ENCODE results near the gene GASK1B. TPM values are rescaled to one million over a fixed set of nuclear protein-coding genes. Genes with fewer than 3 reads are reported as not detected.

The GASK1B gene
- total and polyA plus RNA-seq, 2 of the 13 experiments (the other 11 are each of a cell fraction or from before 2014, with no cell fraction given), result 29.1 to 40.4 TPM

DNA sequence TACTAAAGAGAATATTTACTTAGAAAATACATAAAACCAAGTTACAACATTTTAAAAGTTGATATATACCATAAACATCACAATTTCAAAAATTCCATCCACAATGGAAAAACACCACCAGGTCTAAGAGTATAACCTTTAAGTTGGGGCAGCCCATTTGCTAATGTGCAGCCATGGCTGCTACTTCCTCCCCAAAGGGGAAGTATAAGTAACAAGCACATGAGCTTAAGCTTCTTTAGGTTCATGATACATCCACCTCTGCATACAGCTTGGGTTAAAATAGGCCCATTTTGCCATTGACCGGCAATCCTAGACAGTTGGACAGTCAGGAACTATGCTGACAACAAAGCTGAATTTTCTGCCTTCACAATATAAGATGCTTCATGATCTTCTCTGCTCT is 16.6 kb upstream of the GASK1B start:
- Histone ChIP-seq H3K9ac (ENCODE audit: insufficient read depth, low read depth, low read length) (no peak overlapping the region), H3K9me3 (ENCODE audit: low read length) (no peaks in the 10 kb centered on the region), H3K4me3 (replicated peaks in 1 of 3; ENCODE audit: insufficient read depth in 1 of 3, low read depth in 2 of 3, low read length in 3 of 3) (no peak overlapping the region), H3K27me3 (ENCODE audit: control insufficient read depth in 1 of 2, insufficient read depth in 2 of 2, low read length in 2 of 2) (no peaks in the 10 kb centered on the region), H3K79me2 (ENCODE audit: insufficient read depth, low read length) (no peaks in the 10 kb centered on the region), H3K4me1 (ENCODE audit: insufficient read depth, low read length) (no peaks in the 10 kb centered on the region), H3K36me3 (replicated peaks in 1 of 2; ENCODE audit: control insufficient read depth in 1 of 2, insufficient read depth in 2 of 2, low read length in 2 of 2) (peaks cover 0 to 16% of the 10 kb centered on the region in 2 experiments; a peak in 1 of 5 replicates), H2AFZ (ENCODE audit: low read length) (no peak overlapping the region), H3K4me2 (ENCODE audit: low read depth, low read length) (no peak overlapping the region), H4K20me1 (ENCODE audit: insufficient read depth, low read length) (no peaks in the 10 kb centered on the region), H3K27ac (ENCODE audit: extremely low read length, insufficient read depth, low read length) (no peak overlapping the region)
- POLR2A ChIA-PET, result no interaction called here
- CTCF ChIA-PET (ENCODE audit: low intra/inter-chr PET ratio, low total read pairs), result no interaction called here
- intact Hi-C loops (cut with micrococcal nuclease; ENCODE audit: unreplicated experiment), result no loop called here
- FAIRE-seq (no peak), ATAC-seq (no peak), DNase-seq (ENCODE audit: low spot score) (no peak)
- 100% methylated on average over 1 of the region's 1 CpG for WGBS (ENCODE audit: low lambda C conversion rate)
- in situ Hi-C loops (cut with HindIII; ENCODE audit: extremely low pct_ligation_motif_present, low pct_unique_long_range_greater_than_20kb), result no loop called here
- BruUV-seq (replicated peaks), result no TSS peak
- TF ChIP-seq NFE2L1 (CRISPR knock-in tag; IDR thresholded peaks at IDR 0.05; ENCODE audit: borderline replicate concordance), result no peak
- no peak for TF ChIP-seq TARDBP (CRISPR knock-in tag; IDR thresholded peaks at IDR 0.05)
- no peak for TF ChIP-seq ZFP82 (CRISPR knock-in tag; IDR thresholded peaks at IDR 0.05; ENCODE audit: borderline replicate concordance)
- TF ChIP-seq, protein P1, sequence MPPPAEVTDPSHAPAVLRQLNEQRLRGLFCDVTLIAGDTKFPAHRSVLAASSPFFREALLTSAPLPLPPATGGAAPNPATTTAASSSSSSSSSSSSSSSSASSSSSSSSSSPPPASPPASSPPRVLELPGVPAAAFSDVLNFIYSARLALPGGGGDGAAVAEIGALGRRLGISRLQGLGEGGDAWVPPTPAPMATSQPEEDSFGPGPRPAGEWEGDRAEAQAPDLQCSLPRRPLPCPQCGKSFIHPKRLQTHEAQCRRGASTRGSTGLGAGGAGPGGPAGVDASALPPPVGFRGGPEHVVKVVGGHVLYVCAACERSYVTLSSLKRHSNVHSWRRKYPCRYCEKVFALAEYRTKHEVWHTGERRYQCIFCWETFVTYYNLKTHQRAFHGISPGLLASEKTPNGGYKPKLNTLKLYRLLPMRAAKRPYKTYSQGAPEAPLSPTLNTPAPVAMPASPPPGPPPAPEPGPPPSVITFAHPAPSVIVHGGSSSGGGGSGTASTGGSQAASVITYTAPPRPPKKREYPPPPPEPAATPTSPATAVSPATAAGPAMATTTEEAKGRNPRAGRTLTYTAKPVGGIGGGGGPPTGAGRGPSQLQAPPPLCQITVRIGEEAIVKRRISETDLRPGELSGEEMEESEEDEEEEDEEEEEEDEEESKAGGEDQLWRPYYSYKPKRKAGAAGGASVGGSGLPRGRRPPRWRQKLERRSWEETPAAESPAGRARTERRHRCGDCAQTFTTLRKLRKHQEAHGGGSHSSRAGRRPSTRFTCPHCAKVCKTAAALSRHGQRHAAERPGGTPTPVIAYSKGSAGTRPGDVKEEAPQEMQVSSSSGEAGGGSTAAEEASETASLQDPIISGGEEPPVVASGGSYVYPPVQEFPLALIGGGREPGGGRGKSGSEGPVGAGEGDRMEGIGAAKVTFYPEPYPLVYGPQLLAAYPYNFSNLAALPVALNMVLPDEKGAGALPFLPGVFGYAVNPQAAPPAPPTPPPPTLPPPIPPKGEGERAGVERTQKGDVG (CRISPR knock-in tag; IDR thresholded peaks at IDR 0.05; ENCODE audit: borderline replicate concordance), result no peak
- TF ChIP-seq, protein P2, sequence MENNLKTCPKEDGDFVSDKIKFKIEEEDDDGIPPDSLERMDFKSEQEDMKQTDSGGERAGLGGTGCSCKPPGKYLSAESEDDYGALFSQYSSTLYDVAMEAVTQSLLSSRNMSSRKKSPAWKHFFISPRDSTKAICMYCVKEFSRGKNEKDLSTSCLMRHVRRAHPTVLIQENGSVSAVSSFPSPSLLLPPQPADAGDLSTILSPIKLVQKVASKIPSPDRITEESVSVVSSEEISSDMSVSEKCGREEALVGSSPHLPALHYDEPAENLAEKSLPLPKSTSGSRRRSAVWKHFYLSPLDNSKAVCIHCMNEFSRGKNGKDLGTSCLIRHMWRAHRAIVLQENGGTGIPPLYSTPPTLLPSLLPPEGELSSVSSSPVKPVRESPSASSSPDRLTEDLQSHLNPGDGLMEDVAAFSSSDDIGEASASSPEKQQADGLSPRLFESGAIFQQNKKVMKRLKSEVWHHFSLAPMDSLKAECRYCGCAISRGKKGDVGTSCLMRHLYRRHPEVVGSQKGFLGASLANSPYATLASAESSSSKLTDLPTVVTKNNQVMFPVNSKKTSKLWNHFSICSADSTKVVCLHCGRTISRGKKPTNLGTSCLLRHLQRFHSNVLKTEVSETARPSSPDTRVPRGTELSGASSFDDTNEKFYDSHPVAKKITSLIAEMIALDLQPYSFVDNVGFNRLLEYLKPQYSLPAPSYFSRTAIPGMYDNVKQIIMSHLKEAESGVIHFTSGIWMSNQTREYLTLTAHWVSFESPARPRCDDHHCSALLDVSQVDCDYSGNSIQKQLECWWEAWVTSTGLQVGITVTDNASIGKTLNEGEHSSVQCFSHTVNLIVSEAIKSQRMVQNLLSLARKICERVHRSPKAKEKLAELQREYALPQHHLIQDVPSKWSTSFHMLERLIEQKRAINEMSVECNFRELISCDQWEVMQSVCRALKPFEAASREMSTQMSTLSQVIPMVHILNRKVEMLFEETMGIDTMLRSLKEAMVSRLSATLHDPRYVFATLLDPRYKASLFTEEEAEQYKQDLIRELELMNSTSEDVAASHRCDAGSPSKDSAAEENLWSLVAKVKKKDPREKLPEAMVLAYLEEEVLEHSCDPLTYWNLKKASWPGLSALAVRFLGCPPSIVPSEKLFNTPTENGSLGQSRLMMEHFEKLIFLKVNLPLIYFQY (CRISPR knock-in tag; IDR thresholded peaks at IDR 0.05; ENCODE audit: borderline replicate concordance), result no peak
- TF ChIP-seq, protein P3, sequence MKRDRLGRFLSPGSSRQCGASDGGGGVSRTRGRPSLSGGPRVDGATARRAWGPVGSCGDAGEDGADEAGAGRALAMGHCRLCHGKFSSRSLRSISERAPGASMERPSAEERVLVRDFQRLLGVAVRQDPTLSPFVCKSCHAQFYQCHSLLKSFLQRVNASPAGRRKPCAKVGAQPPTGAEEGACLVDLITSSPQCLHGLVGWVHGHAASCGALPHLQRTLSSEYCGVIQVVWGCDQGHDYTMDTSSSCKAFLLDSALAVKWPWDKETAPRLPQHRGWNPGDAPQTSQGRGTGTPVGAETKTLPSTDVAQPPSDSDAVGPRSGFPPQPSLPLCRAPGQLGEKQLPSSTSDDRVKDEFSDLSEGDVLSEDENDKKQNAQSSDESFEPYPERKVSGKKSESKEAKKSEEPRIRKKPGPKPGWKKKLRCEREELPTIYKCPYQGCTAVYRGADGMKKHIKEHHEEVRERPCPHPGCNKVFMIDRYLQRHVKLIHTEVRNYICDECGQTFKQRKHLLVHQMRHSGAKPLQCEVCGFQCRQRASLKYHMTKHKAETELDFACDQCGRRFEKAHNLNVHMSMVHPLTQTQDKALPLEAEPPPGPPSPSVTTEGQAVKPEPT (CRISPR knock-in tag; IDR thresholded peaks at IDR 0.05; ENCODE audit: low read depth), result no peak
- TF ChIP-seq SETDB1 (CRISPR knock-in tag; IDR thresholded peaks at IDR 0.05; ENCODE audit: borderline replicate concordance), result no peak
- TF ChIP-seq MIER2 (CRISPR knock-in tag; IDR thresholded peaks at IDR 0.05), result no peak
- no peak for TF ChIP-seq RELA (CRISPR knock-in tag; IDR thresholded peaks at IDR 0.05)
- no peak for TF ChIP-seq RAD21 (CRISPR knock-in tag; IDR thresholded peaks at IDR 0.05)
- TF ChIP-seq, protein P4, sequence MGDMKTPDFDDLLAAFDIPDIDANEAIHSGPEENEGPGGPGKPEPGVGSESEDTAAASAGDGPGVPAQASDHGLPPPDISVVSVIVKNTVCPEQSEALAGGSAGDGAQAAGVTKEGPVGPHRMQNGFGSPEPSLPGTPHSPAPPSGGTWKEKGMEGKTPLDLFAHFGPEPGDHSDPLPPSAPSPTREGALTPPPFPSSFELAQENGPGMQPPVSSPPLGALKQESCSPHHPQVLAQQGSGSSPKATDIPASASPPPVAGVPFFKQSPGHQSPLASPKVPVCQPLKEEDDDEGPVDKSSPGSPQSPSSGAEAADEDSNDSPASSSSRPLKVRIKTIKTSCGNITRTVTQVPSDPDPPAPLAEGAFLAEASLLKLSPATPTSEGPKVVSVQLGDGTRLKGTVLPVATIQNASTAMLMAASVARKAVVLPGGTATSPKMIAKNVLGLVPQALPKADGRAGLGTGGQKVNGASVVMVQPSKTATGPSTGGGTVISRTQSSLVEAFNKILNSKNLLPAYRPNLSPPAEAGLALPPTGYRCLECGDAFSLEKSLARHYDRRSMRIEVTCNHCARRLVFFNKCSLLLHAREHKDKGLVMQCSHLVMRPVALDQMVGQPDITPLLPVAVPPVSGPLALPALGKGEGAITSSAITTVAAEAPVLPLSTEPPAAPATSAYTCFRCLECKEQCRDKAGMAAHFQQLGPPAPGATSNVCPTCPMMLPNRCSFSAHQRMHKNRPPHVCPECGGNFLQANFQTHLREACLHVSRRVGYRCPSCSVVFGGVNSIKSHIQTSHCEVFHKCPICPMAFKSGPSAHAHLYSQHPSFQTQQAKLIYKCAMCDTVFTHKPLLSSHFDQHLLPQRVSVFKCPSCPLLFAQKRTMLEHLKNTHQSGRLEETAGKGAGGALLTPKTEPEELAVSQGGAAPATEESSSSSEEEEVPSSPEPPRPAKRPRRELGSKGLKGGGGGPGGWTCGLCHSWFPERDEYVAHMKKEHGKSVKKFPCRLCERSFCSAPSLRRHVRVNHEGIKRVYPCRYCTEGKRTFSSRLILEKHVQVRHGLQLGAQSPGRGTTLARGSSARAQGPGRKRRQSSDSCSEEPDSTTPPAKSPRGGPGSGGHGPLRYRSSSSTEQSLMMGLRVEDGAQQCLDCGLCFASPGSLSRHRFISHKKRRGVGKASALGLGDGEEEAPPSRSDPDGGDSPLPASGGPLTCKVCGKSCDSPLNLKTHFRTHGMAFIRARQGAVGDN (CRISPR knock-in tag; IDR thresholded peaks at IDR 0.05), result no peak
- TF ChIP-seq NBN (conservative IDR thresholded peaks at IDR 0.05), result no peak
